ENCODE data around the gene HEMGN. TPM values are rescaled to one million over a fixed set of nuclear protein-coding genes. Genes with fewer than 3 reads are reported as not detected.
"Not testable (repeated sequence)": the region's sequence is repeated elsewhere in the genome, so short reads cannot be mapped to it uniquely, and the experiment has no call there.

The HEMGN gene
- total and polyA plus RNA-seq, 10 donors, result 0.13 to 26.6 (median 1.8) TPM

- peaks cover 0 to 2% (median 0%) of the 10 kb centered on the region in 8 donors for H3K9me3 ChIP-seq
- H3K27ac ChIP-seq, result no peak overlapping the region
- intact Hi-C loops (cut with DNase I; ENCODE audit: low total_unique reads), result loop anchor here (5.0 to 10.0 kb wide), 3 partner anchors 55 to 272 kb away; partner anchors contain the start of gene TRMO
- peaks cover 0 to 17% (median 9%) of the 10 kb centered on the region in 6 donors for H3K4me1 ChIP-seq
- TF ChIP-seq POLR2AphosphoS5 (IDR thresholded peaks at IDR 0.05), result no peak
- TF ChIP-seq POLR2A (IDR thresholded peaks at IDR 0.05), result no peak
- no peak for TF ChIP-seq CTCF (IDR thresholded peaks at IDR 0.05 in 8 of 11, conservative IDR thresholded peaks at IDR 0.05 in 3 of 11)
- H3K27me3 ChIP-seq (replicated peaks in 1 of 7), result no peaks in the 10 kb centered on the region
- DNase-seq, result no peak
- 78 to 85% (median 84%) methylated on average over 7 of the region's 7 CpGs for WGBS, 5 donors
- no peak overlapping the region for H3K4me3 ChIP-seq
- no peaks in the 10 kb centered on the region for H3K36me3 ChIP-seq
These were observed 42.0 kb upstream of the HEMGN start for GRCh38 chr9:97979788-97980478.

GRCh38 chr9:97978371-97979130 is 40.6 kb upstream of the HEMGN start:
- no peaks in the 10 kb centered on the region for H3K27me3 ChIP-seq (replicated peaks in 1 of 7)
- H3K36me3 ChIP-seq, result no peaks in the 10 kb centered on the region
- H3K4me1 ChIP-seq, result peaks cover 0 to 17% (median 9%) of the 10 kb centered on the region in 6 donors
- WGBS, 5 donors, result 85 to 99% (median 95%) methylated on average over 3 of the region's 3 CpGs
- DNase-seq, result no peak
- TF ChIP-seq CTCF (IDR thresholded peaks at IDR 0.05 in 8 of 11, conservative IDR thresholded peaks at IDR 0.05 in 3 of 11) (no peak), POLR2AphosphoS5 (IDR thresholded peaks at IDR 0.05) (no peak), POLR2A (IDR thresholded peaks at IDR 0.05) (no peak)
- intact Hi-C loops (cut with DNase I; ENCODE audit: low total_unique reads), result no loop called here
- H3K4me3 ChIP-seq, result no peak overlapping the region
- no peak overlapping the region for H3K27ac ChIP-seq
- peaks cover 0 to 9% (median 0%) of the 10 kb centered on the region in 8 donors for H3K9me3 ChIP-seq

- H3K27me3 ChIP-seq (replicated peaks in 1 of 7); H3K4me1 ChIP-seq; intact Hi-C loops (cut with DNase I; ENCODE audit: low total_unique reads); H3K36me3 ChIP-seq; H3K27ac ChIP-seq; DNase-seq; H3K4me3 ChIP-seq; H3K9me3 ChIP-seq: not testable (repeated sequence)
- WGBS, 5 donors, result 92 to 97% (median 96%) methylated on average over 10 of the region's 10 CpGs
These were observed 38.7 kb upstream of the HEMGN start for GRCh38 chr9:97976633-97977032.

GRCh38 chr9:97975376-97975775 is 37.4 kb upstream of the HEMGN start:
- 40 to 69% (median 57%) methylated on average over 1 of the region's 1 CpG for WGBS, 5 donors
- Histone ChIP-seq H3K9me3 (peaks cover 0 to 9% (median 0%) of the 10 kb centered on the region in 8 donors), H3K4me3 (no peak overlapping the region), H3K27ac (no peak overlapping the region), H3K36me3 (no peaks in the 10 kb centered on the region), H3K27me3 (replicated peaks in 1 of 7) (peaks cover 0 to 19% (median 0%) of the 10 kb centered on the region in 7 donors), H3K4me1 (no peaks in the 10 kb centered on the region)
- no peak for DNase-seq
- TF ChIP-seq POLR2AphosphoS5 (IDR thresholded peaks at IDR 0.05), result no peak
- TF ChIP-seq CTCF (IDR thresholded peaks at IDR 0.05 in 8 of 11, conservative IDR thresholded peaks at IDR 0.05 in 3 of 11), result no peak
- TF ChIP-seq POLR2A (IDR thresholded peaks at IDR 0.05), result no peak
- intact Hi-C loops (cut with DNase I; ENCODE audit: low total_unique reads), result no loop called here
